ENCODE data around the gene DAPK1. TPM values are rescaled to one million over a fixed set of nuclear protein-coding genes. Genes with fewer than 3 reads are reported as not detected.

Gene DAPK1
- total and polyA plus RNA-seq, 2 donors = 28.1 to 35.5 TPM

DNA sequence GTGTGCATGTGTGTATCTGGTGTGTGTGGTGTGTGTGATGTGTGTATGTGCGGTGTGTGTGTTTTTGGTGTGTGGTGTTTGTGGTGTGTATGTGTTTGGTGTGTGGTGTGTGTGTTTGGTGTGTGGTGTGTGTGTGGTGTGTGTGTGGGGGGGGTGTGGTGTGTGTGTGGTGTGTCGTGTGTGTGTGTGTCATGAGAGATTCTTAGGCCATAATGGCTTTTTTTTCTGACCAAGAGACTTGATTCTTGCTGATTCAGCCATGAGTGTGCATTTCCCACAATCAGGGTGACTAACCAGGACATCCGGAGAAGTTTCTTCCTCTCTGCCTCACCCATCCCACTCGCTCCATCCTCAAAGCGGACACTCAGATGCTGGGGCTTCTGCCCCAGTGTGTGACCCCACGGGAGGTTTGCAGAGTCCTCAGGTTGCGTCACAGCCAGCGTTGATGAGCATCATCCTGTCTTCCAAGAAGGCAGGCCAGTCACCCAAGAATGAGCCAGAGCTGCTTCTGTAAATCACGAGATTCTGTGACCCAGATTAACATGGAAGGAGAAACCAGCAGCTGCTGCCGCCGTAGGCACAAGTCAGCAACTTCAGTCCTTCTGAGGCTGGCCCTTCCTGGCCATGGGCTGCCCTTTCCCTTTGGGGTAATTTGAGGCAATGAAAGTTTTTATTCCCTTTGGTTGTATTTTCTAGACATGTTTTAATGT lies 215.8 kb downstream of the DAPK1 start:
- no peaks in the 10 kb centered on the region for H3K9me3 ChIP-seq (ENCODE audit: control insufficient read depth in 2 of 2, insufficient read depth in 1 of 2, low read length in 1 of 2)
- DNase-seq (ENCODE audit: low read depth in 6 of 9, low spot score in 9 of 9) = peak in 1 of 9 donors; percentile 21
- no peak overlapping the region for H3K27ac ChIP-seq (ENCODE audit: low read depth in 1 of 2, low read length in 1 of 2)
- H3K4me1 ChIP-seq (ENCODE audit: control insufficient read depth in 2 of 2, insufficient read depth in 2 of 2, low read length in 2 of 2) = peaks cover 0 to 19% of the 10 kb centered on the region in 2 donors
- H3K27me3 ChIP-seq (ENCODE audit: control insufficient read depth in 2 of 2, insufficient read depth in 1 of 2, low read length in 1 of 2) = peaks cover 0 to 2% of the 10 kb centered on the region in 2 donors
- WGBS = 83% methylated on average over 11 of the region's 11 CpGs
- peaks cover 0 to 11% of the 10 kb centered on the region in 2 donors for H3K36me3 ChIP-seq (ENCODE audit: control insufficient read depth in 2 of 2, insufficient read depth in 2 of 2, low read length in 1 of 2)
- H3K4me3 ChIP-seq (ENCODE audit: low read length in 2 of 2) = no peak overlapping the region

DNA sequence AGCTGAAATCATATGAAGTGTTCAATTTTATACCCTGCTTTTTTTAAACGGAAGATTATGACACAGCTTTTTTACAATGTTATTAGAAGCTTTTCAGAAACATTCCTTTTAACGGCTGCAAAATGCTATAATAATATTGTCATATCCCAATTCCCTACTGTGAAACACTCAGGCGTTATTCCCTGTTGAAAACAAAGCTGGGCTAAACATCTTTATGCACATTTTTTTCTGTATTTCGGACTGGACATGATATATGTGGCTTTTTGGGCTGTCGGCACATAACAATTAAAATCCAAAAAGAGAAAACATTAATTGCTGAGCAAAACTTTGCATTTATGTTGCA lies 216.3 kb downstream of the DAPK1 start:
- peaks cover 0 to 19% of the 10 kb centered on the region in 2 donors for H3K4me1 ChIP-seq (ENCODE audit: control insufficient read depth in 2 of 2, insufficient read depth in 2 of 2, low read length in 2 of 2)
- 86% methylated on average over 5 of the region's 5 CpGs for WGBS
- DNase-seq (ENCODE audit: low read depth in 6 of 9, low spot score in 9 of 9) = no peak
- H3K27ac ChIP-seq (ENCODE audit: low read depth in 1 of 2, low read length in 1 of 2) = no peak overlapping the region
- H3K9me3 ChIP-seq (ENCODE audit: control insufficient read depth in 2 of 2, insufficient read depth in 1 of 2, low read length in 1 of 2) = no peaks in the 10 kb centered on the region
- no peak overlapping the region for H3K4me3 ChIP-seq (ENCODE audit: low read length in 2 of 2)
- peaks cover 0 to 2% of the 10 kb centered on the region in 2 donors for H3K27me3 ChIP-seq (ENCODE audit: control insufficient read depth in 2 of 2, insufficient read depth in 1 of 2, low read length in 1 of 2)
- peaks cover 0 to 9% of the 10 kb centered on the region in 2 donors for H3K36me3 ChIP-seq (ENCODE audit: control insufficient read depth in 2 of 2, insufficient read depth in 2 of 2, low read length in 1 of 2)

DNA sequence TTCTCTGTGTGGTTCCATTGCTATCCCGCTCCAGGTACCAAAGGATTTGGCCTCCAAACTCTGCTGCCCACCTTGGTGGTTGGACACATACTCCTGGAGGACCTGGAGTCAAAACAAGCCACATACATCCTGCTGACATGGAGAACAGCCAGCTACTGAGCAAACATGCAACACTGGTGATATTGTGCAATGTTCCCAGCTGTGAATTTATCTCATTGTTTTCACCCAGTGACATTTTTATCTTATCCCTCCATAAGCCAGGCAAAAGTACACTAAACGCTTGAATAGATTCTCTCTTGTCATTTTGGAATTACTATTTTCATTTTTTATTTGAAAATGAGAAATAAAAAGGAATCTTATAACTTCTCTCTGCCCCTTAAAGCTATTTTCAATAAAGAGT lies 217.2 kb downstream of the DAPK1 start:
- no peaks in the 10 kb centered on the region for H3K9me3 ChIP-seq (ENCODE audit: control insufficient read depth in 2 of 2, insufficient read depth in 1 of 2, low read length in 1 of 2)
- no peak overlapping the region for H3K4me3 ChIP-seq (ENCODE audit: low read length in 2 of 2)
- H3K36me3 ChIP-seq (ENCODE audit: control insufficient read depth in 2 of 2, insufficient read depth in 2 of 2, low read length in 1 of 2) = peaks cover 0 to 3% of the 10 kb centered on the region in 2 donors
- DNase-seq (ENCODE audit: low read depth in 6 of 9, low spot score in 9 of 9) = no peak
- no peak overlapping the region for H3K27ac ChIP-seq (ENCODE audit: low read depth in 1 of 2, low read length in 1 of 2)
- WGBS = 92% methylated on average over 2 of the region's 2 CpGs
- peaks cover 0 to 12% of the 10 kb centered on the region in 2 donors for H3K4me1 ChIP-seq (ENCODE audit: control insufficient read depth in 2 of 2, insufficient read depth in 2 of 2, low read length in 2 of 2)
- H3K27me3 ChIP-seq (ENCODE audit: control insufficient read depth in 2 of 2, insufficient read depth in 1 of 2, low read length in 1 of 2) = peaks cover 0 to 2% of the 10 kb centered on the region in 2 donors

DNA sequence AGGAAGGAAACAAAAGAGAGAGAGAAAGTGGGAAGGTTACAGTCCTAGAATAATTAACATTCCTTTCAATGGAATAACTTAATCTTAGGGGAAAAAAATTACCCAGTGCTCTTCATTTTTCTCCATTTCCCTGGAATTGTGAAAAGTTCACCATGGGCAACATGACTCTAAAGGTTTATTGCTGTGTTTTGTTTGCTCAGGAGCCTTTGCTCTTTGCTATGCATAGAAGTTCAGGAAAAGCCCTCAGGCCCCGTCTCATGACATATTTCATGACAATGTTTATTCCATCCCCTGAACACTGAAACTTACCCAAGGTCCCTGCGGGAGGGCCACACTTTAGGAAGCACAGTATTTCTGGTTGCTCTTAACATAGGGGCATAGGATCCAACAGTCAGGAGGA lies 218.5 kb downstream of the DAPK1 start:
- H3K27me3 ChIP-seq (ENCODE audit: control insufficient read depth in 2 of 2, insufficient read depth in 1 of 2, low read length in 1 of 2) = peaks cover 0 to 5% of the 10 kb centered on the region in 2 donors
- no peak for DNase-seq (ENCODE audit: low read depth in 6 of 9, low spot score in 9 of 9)
- WGBS = 98% methylated on average over 2 of the region's 2 CpGs
- no peak overlapping the region for H3K4me3 ChIP-seq (ENCODE audit: low read length in 2 of 2)
- H3K36me3 ChIP-seq (ENCODE audit: control insufficient read depth in 2 of 2, insufficient read depth in 2 of 2, low read length in 1 of 2) = no peaks in the 10 kb centered on the region
- no peak overlapping the region for H3K27ac ChIP-seq (ENCODE audit: low read depth in 1 of 2, low read length in 1 of 2)
- peaks cover 0 to 5% of the 10 kb centered on the region in 2 donors for H3K4me1 ChIP-seq (ENCODE audit: control insufficient read depth in 2 of 2, insufficient read depth in 2 of 2, low read length in 2 of 2)
- no peaks in the 10 kb centered on the region for H3K9me3 ChIP-seq (ENCODE audit: control insufficient read depth in 2 of 2, insufficient read depth in 1 of 2, low read length in 1 of 2)

DNA sequence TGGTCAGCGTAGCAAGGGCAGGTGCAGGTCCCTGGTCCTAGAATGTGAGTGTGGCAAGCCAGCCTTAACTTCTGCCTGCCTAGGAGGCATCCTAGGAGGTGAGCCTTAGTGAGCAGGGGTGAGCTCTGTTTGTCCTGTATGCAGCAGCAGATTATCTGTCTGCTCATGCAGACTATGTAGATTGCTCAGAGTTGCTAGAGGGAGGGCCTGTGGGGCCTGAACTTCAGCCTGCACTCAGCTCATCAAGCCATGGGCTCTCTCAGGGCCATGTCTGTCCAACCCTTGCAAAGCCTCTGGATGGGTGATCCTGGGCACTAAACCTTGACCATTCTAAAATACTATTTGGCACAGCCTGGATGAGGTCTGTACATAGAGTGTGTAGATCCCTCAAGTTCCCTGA lies 219.8 kb downstream of the DAPK1 start:
- H3K9me3 ChIP-seq (ENCODE audit: control insufficient read depth in 2 of 2, insufficient read depth in 1 of 2, low read length in 1 of 2) = no peaks in the 10 kb centered on the region
- no peak overlapping the region for H3K27ac ChIP-seq (ENCODE audit: low read depth in 1 of 2, low read length in 1 of 2)
- peaks cover 0 to 8% of the 10 kb centered on the region in 2 donors for H3K27me3 ChIP-seq (ENCODE audit: control insufficient read depth in 2 of 2, insufficient read depth in 1 of 2, low read length in 1 of 2)
- DNase-seq (ENCODE audit: low read depth in 6 of 9, low spot score in 9 of 9) = no peak
- no peaks in the 10 kb centered on the region for H3K4me1 ChIP-seq (ENCODE audit: control insufficient read depth in 2 of 2, insufficient read depth in 2 of 2, low read length in 2 of 2)
- WGBS = 91% methylated on average over 1 of the region's 1 CpG
- H3K36me3 ChIP-seq (ENCODE audit: control insufficient read depth in 2 of 2, insufficient read depth in 2 of 2, low read length in 1 of 2) = no peaks in the 10 kb centered on the region
- H3K4me3 ChIP-seq (ENCODE audit: low read length in 2 of 2) = no peak overlapping the region

GRCh38 chr9:87718231-87718630 lies 220.6 kb downstream of the DAPK1 start:
- Histone ChIP-seq H3K36me3 (ENCODE audit: control insufficient read depth in 2 of 2, insufficient read depth in 2 of 2, low read length in 1 of 2) (no peaks in the 10 kb centered on the region), H3K27ac (ENCODE audit: low read depth in 1 of 2, low read length in 1 of 2) (no peak overlapping the region), H3K9me3 (ENCODE audit: control insufficient read depth in 2 of 2, insufficient read depth in 1 of 2, low read length in 1 of 2) (no peaks in the 10 kb centered on the region), H3K4me3 (ENCODE audit: low read length in 2 of 2) (no peak overlapping the region), H3K4me1 (ENCODE audit: control insufficient read depth in 2 of 2, insufficient read depth in 2 of 2, low read length in 2 of 2) (no peaks in the 10 kb centered on the region), H3K27me3 (ENCODE audit: control insufficient read depth in 2 of 2, insufficient read depth in 1 of 2, low read length in 1 of 2) (peaks cover 0 to 11% of the 10 kb centered on the region in 2 donors)
- DNase-seq (ENCODE audit: low read depth in 6 of 9, low spot score in 9 of 9) = no peak
- 98% methylated on average over 3 of the region's 3 CpGs for WGBS

DNA sequence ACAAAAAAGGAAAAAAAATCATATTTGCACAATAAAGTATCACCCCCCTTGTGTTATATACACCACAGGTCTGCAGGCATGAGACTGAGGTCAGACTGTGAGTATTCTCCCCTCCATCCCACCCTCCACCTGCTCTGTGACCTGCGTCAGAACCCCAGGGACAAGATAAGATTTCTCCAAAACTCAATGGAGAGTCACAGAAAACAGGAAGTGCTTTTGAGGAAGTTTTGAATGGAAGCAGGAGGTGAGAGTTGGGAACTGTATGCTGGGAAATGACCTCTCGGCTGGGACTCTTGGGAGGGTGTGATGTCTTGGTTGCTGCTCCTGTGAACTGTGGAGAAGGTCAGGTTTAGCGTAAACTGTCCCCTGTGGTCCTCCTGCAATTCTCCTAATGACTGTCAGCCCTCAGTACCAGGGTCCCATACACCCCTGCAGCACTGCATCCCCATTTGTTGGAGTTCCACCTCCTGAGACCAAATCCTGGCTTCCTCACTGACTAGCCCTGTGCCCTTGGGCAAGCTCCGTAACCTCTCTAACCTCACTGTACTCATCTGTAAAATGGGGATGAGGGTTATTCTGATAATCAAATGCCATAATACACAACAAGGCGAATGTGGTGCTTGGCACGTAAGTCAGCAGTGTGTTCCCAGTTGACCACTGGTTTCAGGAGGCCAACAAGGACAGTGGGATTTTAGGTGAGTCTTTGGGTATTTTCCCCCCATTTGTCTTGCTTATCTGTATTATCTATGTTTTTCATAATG lies 221.4 kb downstream of the DAPK1 start:
- no peaks in the 10 kb centered on the region for H3K4me1 ChIP-seq (ENCODE audit: control insufficient read depth in 2 of 2, insufficient read depth in 2 of 2, low read length in 2 of 2)
- 96% methylated on average over 6 of the region's 6 CpGs for WGBS
- no peaks in the 10 kb centered on the region for H3K9me3 ChIP-seq (ENCODE audit: control insufficient read depth in 2 of 2, insufficient read depth in 1 of 2, low read length in 1 of 2)
- no peak for DNase-seq (ENCODE audit: low read depth in 6 of 9, low spot score in 9 of 9)
- no peak overlapping the region for H3K4me3 ChIP-seq (ENCODE audit: low read length in 2 of 2)
- peaks cover 0 to 14% of the 10 kb centered on the region in 2 donors for H3K27me3 ChIP-seq (ENCODE audit: control insufficient read depth in 2 of 2, insufficient read depth in 1 of 2, low read length in 1 of 2)
- no peak overlapping the region for H3K27ac ChIP-seq (ENCODE audit: low read depth in 1 of 2, low read length in 1 of 2)
- H3K36me3 ChIP-seq (ENCODE audit: control insufficient read depth in 2 of 2, insufficient read depth in 2 of 2, low read length in 1 of 2) = no peaks in the 10 kb centered on the region

- H3K4me1 ChIP-seq (ENCODE audit: control insufficient read depth in 2 of 2, insufficient read depth in 2 of 2, low read length in 2 of 2) = no peaks in the 10 kb centered on the region
These were observed 222.5 kb downstream of the DAPK1 start for GRCh38 chr9:87720173-87720572.

DNA sequence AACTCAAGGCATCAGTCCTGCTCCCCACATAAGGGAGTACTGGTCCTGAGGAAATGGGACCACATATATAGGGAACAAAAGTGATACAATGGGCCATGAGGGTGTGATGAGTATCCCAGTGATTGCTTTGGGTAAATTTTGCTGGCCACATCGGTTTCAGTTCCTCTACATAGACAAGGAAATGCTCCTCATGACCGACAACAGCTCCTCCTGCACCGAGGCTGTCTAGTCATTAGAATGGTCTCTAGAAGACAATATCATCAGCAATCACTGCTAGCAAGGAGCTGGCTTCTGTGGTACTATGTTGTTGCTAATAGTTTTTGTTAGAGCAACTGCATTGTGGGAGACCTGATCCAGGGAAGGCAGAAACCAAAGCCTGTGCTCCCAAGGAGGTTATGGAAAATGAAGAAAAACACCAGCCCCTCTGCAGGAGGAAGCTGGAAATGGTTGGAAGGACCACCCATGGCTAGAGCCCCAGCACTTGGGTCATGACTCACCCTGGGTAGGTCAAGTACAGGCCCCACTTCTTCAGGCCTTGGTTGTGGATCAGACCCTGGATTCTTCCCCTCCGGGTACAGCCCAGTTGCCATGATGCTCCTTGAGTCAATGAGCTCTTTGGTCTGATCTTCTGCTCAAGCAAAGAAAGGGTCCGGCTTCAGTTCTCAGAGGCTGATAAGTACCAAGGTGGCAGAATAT lies 224.9 kb downstream of the DAPK1 start:
- H3K27ac ChIP-seq (ENCODE audit: low read depth in 1 of 2, low read length in 1 of 2) = no peak overlapping the region
- no peak overlapping the region for H3K4me3 ChIP-seq (ENCODE audit: low read length in 2 of 2)
- no peaks in the 10 kb centered on the region for H3K36me3 ChIP-seq (ENCODE audit: control insufficient read depth in 2 of 2, insufficient read depth in 2 of 2, low read length in 1 of 2)
- H3K27me3 ChIP-seq (ENCODE audit: control insufficient read depth in 2 of 2, insufficient read depth in 1 of 2, low read length in 1 of 2) = peaks cover 18 to 46% of the 10 kb centered on the region in 2 donors
- no peaks in the 10 kb centered on the region for H3K9me3 ChIP-seq (ENCODE audit: control insufficient read depth in 2 of 2, insufficient read depth in 1 of 2, low read length in 1 of 2)
- peaks cover 2 to 11% of the 10 kb centered on the region in 2 donors for H3K4me1 ChIP-seq (ENCODE audit: control insufficient read depth in 2 of 2, insufficient read depth in 2 of 2, low read length in 2 of 2)
- no peak for DNase-seq (ENCODE audit: low read depth in 6 of 9, low spot score in 9 of 9)
- 91% methylated on average over 5 of the region's 5 CpGs for WGBS

More at GRCh38 chr9:87720173-87720572, 222.5 kb downstream of the DAPK1 start:
- DNase-seq (ENCODE audit: low read depth in 6 of 9, low spot score in 9 of 9) = no peak
- Histone ChIP-seq H3K9me3 (ENCODE audit: control insufficient read depth in 2 of 2, insufficient read depth in 1 of 2, low read length in 1 of 2) (no peaks in the 10 kb centered on the region), H3K27ac (ENCODE audit: low read depth in 1 of 2, low read length in 1 of 2) (no peak overlapping the region), H3K4me3 (ENCODE audit: low read length in 2 of 2) (no peak overlapping the region), H3K27me3 (ENCODE audit: control insufficient read depth in 2 of 2, insufficient read depth in 1 of 2, low read length in 1 of 2) (peaks cover 0 to 22% of the 10 kb centered on the region in 2 donors), H3K36me3 (ENCODE audit: control insufficient read depth in 2 of 2, insufficient read depth in 2 of 2, low read length in 1 of 2) (no peaks in the 10 kb centered on the region)
- WGBS = 96% methylated on average over 2 of the region's 2 CpGs

Data from thymus (tissue), 11 donors.